HG02798 (cell line): Measurements from ENCODE around the gene MOSMO.
"Not testable (repeated sequence)": the region's sequence is repeated elsewhere in the genome, so short reads cannot be mapped to it uniquely, and the experiment has no call there.

Experiments used
- ATAC-seq: cut with Tn5 transposase; IDR thresholded peaks from one replicate; pipeline ENCODE4 v1.9.1; 2021; ENCODE audit warnings: mild to moderate bottlenecking; ENCODE audit not compliant: unreplicated experiment, poor library complexity

The MOSMO gene

GRCh38 chr16:22088642-22089041, 80.7 kb downstream of the MOSMO start:
- no peak for ATAC-seq

GRCh38 chr16:22089910-22090309, 82.0 kb downstream of the MOSMO start:
- ATAC-seq, result no peak

- ATAC-seq, result no peak
These were observed 83.8 kb downstream of the MOSMO start for GRCh38 chr16:22091721-22092120.

GRCh38 chr16:22092143-22092933, 84.4 kb downstream of the MOSMO start, which contains the start of gene VWA3A:
Gene VWA3A (plus strand): TSS chr16:22092541. CDS start chr16:22092638, 97 bp downstream.
- no peak for ATAC-seq

- no peak for ATAC-seq
These were observed 85.4 kb downstream of the MOSMO start for GRCh38 chr16:22093331-22093730.

- no peak for ATAC-seq
These were observed 86.1 kb downstream of the MOSMO start for GRCh38 chr16:22093996-22094395.

GRCh38 chr16:22098405-22099255, 90.7 kb downstream of the MOSMO start:
- no peak for ATAC-seq

GRCh38 chr16:22099256-22099975, 91.5 kb downstream of the MOSMO start:
- no peak for ATAC-seq

- no peak for ATAC-seq
These were observed 95.5 kb downstream of the MOSMO start for GRCh38 chr16:22103441-22103840.

GRCh38 chr16:22109258-22109898, 101.5 kb downstream of the MOSMO start:
- ATAC-seq, result no peak

GRCh38 chr16:22111629-22112028, 103.7 kb downstream of the MOSMO start:
- ATAC-seq, result not testable (repeated sequence)

GRCh38 chr16:22116095-22116700, 108.3 kb downstream of the MOSMO start:
- no peak for ATAC-seq

GRCh38 chr16:22117609-22118008, 109.7 kb downstream of the MOSMO start:
- ATAC-seq, result no peak

- ATAC-seq, result no peak
These were observed 112.5 kb downstream of the MOSMO start for GRCh38 chr16:22120440-22120839.

- no peak for ATAC-seq
These were observed 114.3 kb downstream of the MOSMO start for GRCh38 chr16:22122239-22122638.

- ATAC-seq, result no peak
These were observed 115.2 kb downstream of the MOSMO start for GRCh38 chr16:22123146-22123545.

- no peak for ATAC-seq
These were observed 116.0 kb downstream of the MOSMO start for GRCh38 chr16:22123759-22124490.

GRCh38 chr16:22124583-22125284, 116.8 kb downstream of the MOSMO start:
- no peak for ATAC-seq
